ENCODE measurements around the gene FHOD1. TPM values are rescaled to one million over a fixed set of nuclear protein-coding genes. Genes with fewer than 3 reads are reported as not detected.

Gene FHOD1
- total and polyA plus RNA-seq, 2 of the 13 experiments (the other 11 are each of a cell fraction or from before 2014, with no cell fraction given): 20.0 to 20.8 TPM

- TF ChIP-seq HMGA1 (CRISPR knock-in tag; conservative IDR thresholded peaks at IDR 0.05): no peak
- TF ChIP-seq SMARCE1 (IDR thresholded peaks at IDR 0.05; ENCODE audit: borderline replicate concordance): no peak
- no peak for TF ChIP-seq ZSCAN25 (CRISPR knock-in tag; IDR thresholded peaks at IDR 0.05)
- no peak for TF ChIP-seq ZNF468 (CRISPR knock-in tag; IDR thresholded peaks at IDR 0.05)
- peak; percentile 75 for TF ChIP-seq ZNF772 (CRISPR knock-in tag; IDR thresholded peaks at IDR 0.05)
- peak; percentile 81; the same call in 1 of the 2 replicates for TF ChIP-seq ZSCAN5A (CRISPR knock-in tag; IDR thresholded peaks at IDR 0.05; ENCODE audit: borderline replicate concordance)
- TF ChIP-seq BCLAF1 (IDR thresholded peaks at IDR 0.05): no peak
- TF ChIP-seq SRY (CRISPR knock-in tag; IDR thresholded peaks at IDR 0.05): 0 out of 2 replicates have a peak, but pooled peaks have one; percentile 73
- no peak for TF ChIP-seq ZNF841 (CRISPR knock-in tag; IDR thresholded peaks at IDR 0.05; ENCODE audit: borderline replicate concordance)
- peak; percentile 64; the same call in 1 of the 2 replicates for TF ChIP-seq ZBTB2 (CRISPR knock-in tag; IDR thresholded peaks at IDR 0.05; ENCODE audit: low read depth)
- 0 out of 2 replicates have a peak, but pooled peaks have one; percentile 38 for TF ChIP-seq ZNF879 (CRISPR knock-in tag; IDR thresholded peaks at IDR 0.05)
- no peak for TF ChIP-seq ZSCAN22 (CRISPR knock-in tag; IDR thresholded peaks at IDR 0.05)
- TF ChIP-seq ZNF34 (CRISPR knock-in tag; IDR thresholded peaks at IDR 0.05; ENCODE audit: borderline replicate concordance): no peak
- no peak for TF ChIP-seq THAP7 (CRISPR knock-in tag; IDR thresholded peaks at IDR 0.05)
- TF ChIP-seq RXRB (CRISPR knock-in tag; IDR thresholded peaks at IDR 0.05; ENCODE audit: borderline replicate concordance): 0 out of 2 replicates have a peak, but pooled peaks have one; percentile 30
- peak; percentile 96 for TF ChIP-seq TFDP1 (CRISPR knock-in tag; IDR thresholded peaks at IDR 0.05; ENCODE audit: borderline replicate concordance)
- TF ChIP-seq MBD4 (IDR thresholded peaks at IDR 0.05; ENCODE audit: borderline replicate concordance, low read length): no peak
- no peak for TF ChIP-seq STAT5B (CRISPR knock-in tag; IDR thresholded peaks at IDR 0.05)
- no peak for TF ChIP-seq ZNF720 (CRISPR knock-in tag; IDR thresholded peaks at IDR 0.05)
- TF ChIP-seq ZSCAN30 (CRISPR knock-in tag; IDR thresholded peaks at IDR 0.05): no peak
- no peak for TF ChIP-seq NAIF1 (CRISPR knock-in tag; IDR thresholded peaks at IDR 0.05; ENCODE audit: borderline replicate concordance)
- peak; percentile 90; the same call in 1 of the 2 replicates for TF ChIP-seq KLF9 (CRISPR knock-in tag; IDR thresholded peaks at IDR 0.05; ENCODE audit: low read depth)
Observed at GRCh38 chr16:67247192-67248072, at the start of gene FHOD1 (continued).
